ENCODE data around the gene MMEL1. TPM values are rescaled to one million over a fixed set of nuclear protein-coding genes. Genes with fewer than 3 reads are reported as not detected.

The MMEL1 gene
- polyA plus RNA-seq, 1 of the 3 experiments (the other 2 are of a cell fraction), result 0.16 TPM

DNA sequence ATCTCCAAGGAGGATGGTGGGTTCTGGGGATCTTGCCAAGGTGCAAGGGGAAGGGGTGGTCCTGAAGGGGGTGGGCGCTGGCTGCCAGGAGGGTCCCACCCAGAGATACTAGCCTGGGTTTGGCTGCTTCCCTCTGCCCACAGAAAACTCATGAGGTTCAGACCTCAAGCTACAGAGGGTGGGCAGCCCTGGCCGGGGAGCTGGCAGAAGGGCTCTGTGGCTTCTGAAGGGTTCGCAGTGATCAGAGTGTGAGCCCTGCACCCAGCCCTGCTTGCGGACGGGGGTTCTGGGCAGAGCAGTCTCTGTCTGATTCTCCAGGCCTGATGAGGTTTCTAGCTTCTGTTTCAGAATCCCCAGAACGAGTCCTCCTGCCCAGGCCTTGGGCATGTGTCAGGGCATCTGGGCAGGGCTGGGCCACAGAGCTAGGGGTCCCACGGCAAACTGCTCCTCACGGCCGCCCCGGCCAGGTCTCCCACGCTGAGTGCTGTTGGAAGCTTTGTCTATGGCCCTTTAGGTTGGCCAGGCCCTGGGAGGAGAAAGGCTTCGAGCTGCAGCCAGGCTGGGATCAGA is 635 bp upstream of the MMEL1 start:
- no peaks in the 10 kb centered on the region for H4K20me1 ChIP-seq (ENCODE audit: insufficient read depth)
- POLR2A ChIA-PET, result no interaction called here
- peaks cover 5% of the 10 kb centered on the region for H3F3A ChIP-seq (replicated peaks; ENCODE audit: insufficient read depth)
- H3K9me2 ChIP-seq, result no peaks in the 10 kb centered on the region
- no peak overlapping the region for H2AFZ ChIP-seq (ENCODE audit: low read depth)
- no peaks in the 10 kb centered on the region for H3K36me3 ChIP-seq (replicated peaks in 1 of 2; ENCODE audit: control insufficient read depth in 1 of 2, insufficient read depth in 2 of 2, low read length in 1 of 2)
- no peak for DNase-seq
- H3K4me3 ChIP-seq (ENCODE audit: low read depth in 2 of 2, low read length in 1 of 2), result no peak overlapping the region
- H3K9ac ChIP-seq, result no peak overlapping the region
- CTCF ChIA-PET, result no interaction called here
- peaks cover 5% of the 10 kb centered on the region; the same call in 1 of the 2 replicates for H3K27me3 ChIP-seq (ENCODE audit: insufficient read depth)
- H3K27ac ChIP-seq (ENCODE audit: low read depth in 2 of 2, low read length in 1 of 2), result no peak overlapping the region
- H3K4me1 ChIP-seq (ENCODE audit: control insufficient read depth in 1 of 2, insufficient read depth in 2 of 2, low read depth in 1 of 2, low read length in 1 of 2), result peaks cover 0 to 2% of the 10 kb centered on the region in 2 experiments; a peak in 1 of 4 replicates
- no peaks in the 10 kb centered on the region for H3K79me2 ChIP-seq (ENCODE audit: insufficient read depth)
- H3K4me2 ChIP-seq, result no peak overlapping the region
- TF ChIP-seq TCF12 (IDR thresholded peaks at IDR 0.05) (no peak), EZH2phosphoT487 (IDR thresholded peaks at IDR 0.05; ENCODE audit: borderline replicate concordance, low read depth) (no peak), SIN3A (IDR thresholded peaks at IDR 0.05; ENCODE audit: borderline replicate concordance, low read depth, low read length) (no peak), TEAD4 (IDR thresholded peaks at IDR 0.05; ENCODE audit: borderline replicate concordance, insufficient read depth) (no peak), POLR2AphosphoS5 (IDR thresholded peaks at IDR 0.05; ENCODE audit: low read depth, low read length) (no peak), FOXM1 (IDR thresholded peaks at IDR 0.05; ENCODE audit: low read depth) (no peak), TAF1 (IDR thresholded peaks at IDR 0.05; ENCODE audit: borderline replicate concordance, low read depth, low read length) (no peak), YY1 (IDR thresholded peaks at IDR 0.05; ENCODE audit: low read depth) (no peak), RAD21 (IDR thresholded peaks at IDR 0.05; ENCODE audit: low read length) (no peak), MEF2A (IDR thresholded peaks at IDR 0.05; ENCODE audit: borderline replicate concordance, low read depth) (no peak), SMC3 (IDR thresholded peaks at IDR 0.05; ENCODE audit: low read depth, low read length) (no peak), ELF1 (IDR thresholded peaks at IDR 0.05) (no peak), NRF1 (IDR thresholded peaks at IDR 0.05; ENCODE audit: low read depth, low read length) (no peak), FOXJ3 (CRISPR knock-in tag; IDR thresholded peaks at IDR 0.05) (no peak), IRF3 (IDR thresholded peaks at IDR 0.05; ENCODE audit: low read depth, low read length) (no peak), EP300 (IDR thresholded peaks at IDR 0.05; ENCODE audit: borderline replicate concordance in 1 of 2, low read depth in 1 of 2, low read length in 1 of 2) (no peak), FOSL2 (IDR thresholded peaks at IDR 0.05; ENCODE audit: borderline replicate concordance, low read depth) (no peak)
- no peaks in the 10 kb centered on the region for H3K9me3 ChIP-seq
- WGBS (ENCODE audit: low lambda C conversion rate), result 40% methylated on average over 1 of the region's 12 CpGs

- Histone ChIP-seq H3K4me3 (ENCODE audit: low read depth in 2 of 2, low read length in 1 of 2) (no peak overlapping the region), H3K4me1 (ENCODE audit: control insufficient read depth in 1 of 2, insufficient read depth in 2 of 2, low read depth in 1 of 2, low read length in 1 of 2) (no peaks in the 10 kb centered on the region), H3K9ac (no peak overlapping the region), H3K27ac (ENCODE audit: low read depth in 2 of 2, low read length in 1 of 2) (no peak overlapping the region), H2AFZ (ENCODE audit: low read depth) (no peak overlapping the region), H3K27me3 (ENCODE audit: insufficient read depth) (peaks cover 13% of the 10 kb centered on the region; the same call in 1 of the 2 replicates), H3F3A (replicated peaks; ENCODE audit: insufficient read depth) (peaks cover 5% of the 10 kb centered on the region), H4K20me1 (ENCODE audit: insufficient read depth) (no peaks in the 10 kb centered on the region), H3K36me3 (replicated peaks in 1 of 2; ENCODE audit: control insufficient read depth in 1 of 2, insufficient read depth in 2 of 2, low read length in 1 of 2) (no peaks in the 10 kb centered on the region), H3K9me2 (no peaks in the 10 kb centered on the region), H3K79me2 (ENCODE audit: insufficient read depth) (no peaks in the 10 kb centered on the region), H3K4me2 (no peak overlapping the region), H3K9me3 (no peaks in the 10 kb centered on the region)
- WGBS (ENCODE audit: low lambda C conversion rate), result 27% methylated on average over 5 of the region's 8 CpGs
- CTCF ChIA-PET, result interaction anchor here (0.6 kb wide), 1 partner anchor 10 kb away, joined by 4 read pairs; no protein-coding TSS in a partner anchor
- TF ChIP-seq YY1 (IDR thresholded peaks at IDR 0.05; ENCODE audit: low read depth), result no peak
- no peak for TF ChIP-seq CTCF (IDR thresholded peaks at IDR 0.05)
- no peak for TF ChIP-seq IRF3 (IDR thresholded peaks at IDR 0.05; ENCODE audit: low read depth, low read length)
- no peak for TF ChIP-seq MXI1 (IDR thresholded peaks at IDR 0.05; ENCODE audit: low read depth, low read length)
- no peak for TF ChIP-seq NRF1 (IDR thresholded peaks at IDR 0.05; ENCODE audit: low read depth, low read length)
- no peak for TF ChIP-seq GATA2 (CRISPR knock-in tag; IDR thresholded peaks at IDR 0.05)
- TF ChIP-seq POLR2AphosphoS5 (IDR thresholded peaks at IDR 0.05; ENCODE audit: low read depth, low read length), result no peak
- no peak for DNase-seq
- POLR2A ChIA-PET, result no interaction called here
These were observed 775 bp downstream of the MMEL1 start for GRCh38 chr1:2632051-2632430.
